Left forelimb (tissue), 1 donor: ENCODE data around the gene PPP1CA.
A peak's percentile ranks its signal among the peaks of the same experiment; 100 is the strongest.
"Not testable (repeated sequence)": the region's sequence is repeated elsewhere in the genome, so short reads cannot be mapped to it uniquely, and the experiment has no call there.

Experiments
- DNase-seq: peaks from one replicate; pipeline ENCODE4 v3.0.0-alpha.2; 2018; ENCODE audit warnings: low spot score

Gene PPP1CA

DNA sequence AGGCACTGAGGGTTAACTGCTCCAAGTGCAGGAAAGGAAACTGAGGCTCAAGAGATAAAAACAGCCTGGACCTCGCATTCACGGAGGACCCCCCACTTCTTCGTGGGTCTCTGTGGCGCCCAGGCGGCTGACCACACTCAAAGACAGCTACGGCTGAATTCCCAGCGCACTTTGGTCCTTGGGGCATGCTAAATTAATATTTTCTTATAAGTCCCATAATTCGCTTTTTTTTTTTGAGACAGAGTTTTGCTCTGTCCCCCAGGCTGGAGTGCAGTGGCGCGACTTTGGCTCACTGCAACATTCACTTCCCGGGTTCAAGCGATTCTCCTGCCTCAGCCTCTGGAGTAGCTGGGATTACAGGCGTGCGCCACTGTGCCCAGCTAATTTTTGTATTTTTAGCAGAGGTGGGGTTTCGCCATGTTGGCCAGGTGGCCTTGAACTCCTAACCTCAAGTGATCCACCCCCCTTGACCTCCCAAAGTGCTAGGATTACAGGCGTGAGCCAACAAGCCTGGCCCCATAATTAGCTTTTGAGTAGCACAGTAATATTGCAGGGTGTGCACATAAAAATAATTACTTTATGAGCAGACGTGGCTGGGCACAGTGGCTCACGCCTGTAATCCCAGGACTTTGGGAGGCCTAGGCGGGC, 658 bp upstream of the PPP1CA start:
- DNase-seq: not testable (repeated sequence)

DNA sequence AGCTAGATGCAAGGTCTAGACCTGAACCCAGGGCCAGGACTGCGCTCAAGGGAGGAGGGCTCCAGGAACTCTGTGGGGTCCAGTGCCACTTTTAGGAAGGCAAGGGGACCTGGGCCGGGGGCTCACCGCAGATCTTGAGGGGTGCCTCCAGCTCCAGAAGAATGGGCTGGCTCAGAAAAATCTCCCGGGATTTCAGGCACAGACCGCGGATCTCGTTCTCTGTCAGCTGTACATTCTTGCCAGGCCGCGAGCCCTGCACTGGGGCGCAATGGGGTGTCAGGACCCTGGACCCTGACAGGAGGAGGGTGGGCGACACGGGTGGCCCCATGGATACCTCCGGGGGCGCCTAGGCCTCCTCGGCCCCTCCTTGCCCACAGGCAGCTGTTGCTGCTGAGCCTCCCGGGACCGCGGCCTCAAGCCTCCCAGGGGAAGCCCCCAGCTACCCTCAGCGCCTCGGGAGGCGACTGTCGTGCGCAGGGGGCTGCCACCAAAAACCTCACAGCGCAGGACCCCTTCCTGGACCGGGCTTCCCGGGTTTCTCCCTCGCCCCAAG, 640 bp downstream of the PPP1CA start:
- DNase-seq: no peak

DNA sequence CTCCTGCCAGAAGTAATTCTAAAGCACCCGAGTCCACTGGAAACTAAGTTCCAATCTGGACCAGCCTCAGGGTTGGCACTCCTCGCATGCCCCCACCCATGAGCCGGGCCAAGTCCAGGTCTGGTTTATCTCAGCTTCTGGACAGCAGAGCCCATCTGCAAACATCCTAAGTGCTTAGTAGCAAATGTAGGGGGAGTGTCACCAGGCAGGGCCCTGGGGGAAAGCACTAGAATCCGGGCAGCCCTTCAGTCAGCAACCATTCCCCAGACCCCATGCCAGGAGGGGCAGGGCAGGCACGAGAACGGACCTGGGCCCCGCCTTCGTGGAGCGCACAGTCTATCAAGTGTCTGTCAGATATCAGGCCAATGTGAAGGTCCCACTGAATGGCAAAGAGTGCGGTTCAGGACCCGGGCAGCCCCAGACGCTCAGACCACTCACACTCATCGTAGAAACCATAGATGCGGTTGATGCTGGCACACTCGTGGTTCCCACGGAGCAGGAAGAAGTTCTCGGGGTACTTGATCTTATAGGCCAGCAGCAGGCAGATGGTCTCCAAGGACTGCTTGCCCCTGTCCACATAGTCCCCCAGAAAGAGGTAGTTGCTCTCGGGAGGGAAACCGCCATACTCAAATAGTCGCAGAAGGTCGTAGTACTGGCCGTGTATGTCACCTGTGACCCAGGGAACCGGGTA, 1.3 kb downstream of the PPP1CA start:
- DNase-seq: no peak

DNA sequence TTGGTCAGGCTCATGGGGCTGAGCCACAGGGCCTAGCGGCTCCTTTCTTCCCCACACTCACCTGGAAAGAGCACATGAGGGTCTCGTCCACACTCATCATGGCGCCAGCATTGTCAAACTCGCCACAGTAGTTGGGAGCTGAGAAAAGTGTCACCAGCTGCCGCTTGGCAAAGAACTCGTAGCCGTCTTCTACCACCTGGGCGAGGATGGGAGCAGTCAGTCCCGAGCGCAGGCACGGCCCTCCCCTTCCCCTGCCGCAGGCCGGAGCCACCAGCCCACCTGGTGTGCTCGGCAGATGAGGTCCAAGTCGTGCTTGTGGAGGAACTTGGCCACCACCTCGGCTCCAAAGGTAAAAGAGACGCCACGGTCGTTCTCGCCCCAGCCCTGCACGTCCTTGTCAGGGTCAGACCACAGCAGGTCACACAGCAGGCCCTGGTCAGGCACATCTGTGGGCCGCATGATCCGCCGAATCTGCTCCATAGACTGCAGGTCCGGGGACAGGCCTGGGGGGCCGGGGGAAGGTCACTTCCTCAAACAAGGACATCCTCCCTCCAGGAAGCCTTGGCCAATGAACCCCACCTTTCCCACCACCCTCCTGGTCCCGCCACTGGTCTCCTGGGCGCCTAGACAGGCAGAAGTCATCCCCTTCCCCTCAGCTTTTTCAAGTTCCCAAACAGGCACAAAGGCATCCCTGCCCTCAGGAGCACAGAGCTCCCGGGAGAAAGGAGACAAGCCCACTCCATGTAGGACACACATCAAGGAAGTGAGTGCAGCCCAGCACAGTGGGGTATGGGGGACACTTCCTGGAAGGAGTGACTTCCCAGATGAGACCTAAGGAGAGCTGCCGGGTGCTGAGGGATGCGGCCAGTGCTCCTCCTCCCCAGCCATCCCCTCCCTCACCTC, 2.7 kb downstream of the PPP1CA start:
- DNase-seq: no peak

DNA sequence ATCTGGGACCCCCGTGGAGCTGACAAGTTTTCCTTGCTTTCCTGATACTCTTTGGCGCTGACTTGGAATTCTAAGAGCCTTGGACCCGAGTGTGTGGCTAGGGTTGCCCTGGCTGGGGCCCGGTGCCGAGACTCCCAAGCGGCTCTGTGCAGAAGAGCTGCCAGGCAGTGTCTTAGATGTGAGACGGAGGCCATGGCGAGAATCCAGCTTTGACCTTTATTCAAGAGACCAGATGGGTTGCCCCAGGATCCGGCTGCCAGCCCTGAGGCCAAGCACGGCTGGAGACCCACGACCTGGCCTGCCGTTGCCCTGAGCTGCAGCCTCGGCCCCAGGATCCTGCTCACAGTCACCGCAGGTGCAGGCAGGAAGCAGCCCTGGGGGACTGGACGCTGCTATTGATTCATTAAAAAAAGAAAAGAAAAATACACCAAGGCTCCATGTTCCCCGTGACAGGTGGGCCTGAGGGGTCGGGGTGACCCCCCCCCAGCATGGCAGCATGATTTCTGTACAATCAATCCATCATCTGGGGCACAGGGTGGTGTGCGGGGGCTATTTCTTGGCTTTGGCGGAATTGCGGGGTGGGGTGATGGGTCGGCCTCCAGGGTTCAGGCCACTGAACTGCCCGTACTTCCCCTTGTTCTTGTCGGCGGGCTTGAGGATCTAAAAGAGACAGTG, 3.5 kb downstream of the PPP1CA start:
- DNase-seq: no peak

DNA sequence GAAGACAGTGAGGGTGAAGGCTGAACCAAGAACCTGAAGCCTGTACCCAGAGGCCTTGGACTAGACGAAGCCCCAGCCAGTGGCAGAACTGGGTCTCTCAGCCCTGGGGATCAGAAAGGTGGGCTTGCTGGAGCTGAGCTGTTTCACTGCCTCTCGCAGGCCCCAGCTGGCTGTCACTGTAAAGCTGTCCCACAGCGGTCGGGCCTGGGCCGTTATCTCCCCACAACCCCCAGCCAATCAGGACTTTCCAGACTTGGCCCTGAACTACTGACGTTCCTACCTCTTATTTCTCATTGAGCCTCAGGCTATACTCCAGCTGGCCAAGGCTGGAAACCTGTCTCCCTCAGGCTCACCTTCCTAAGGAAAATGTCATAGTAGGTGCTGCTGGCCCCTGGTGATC, 4.1 kb downstream of the PPP1CA start:
- no peak for DNase-seq

DNA sequence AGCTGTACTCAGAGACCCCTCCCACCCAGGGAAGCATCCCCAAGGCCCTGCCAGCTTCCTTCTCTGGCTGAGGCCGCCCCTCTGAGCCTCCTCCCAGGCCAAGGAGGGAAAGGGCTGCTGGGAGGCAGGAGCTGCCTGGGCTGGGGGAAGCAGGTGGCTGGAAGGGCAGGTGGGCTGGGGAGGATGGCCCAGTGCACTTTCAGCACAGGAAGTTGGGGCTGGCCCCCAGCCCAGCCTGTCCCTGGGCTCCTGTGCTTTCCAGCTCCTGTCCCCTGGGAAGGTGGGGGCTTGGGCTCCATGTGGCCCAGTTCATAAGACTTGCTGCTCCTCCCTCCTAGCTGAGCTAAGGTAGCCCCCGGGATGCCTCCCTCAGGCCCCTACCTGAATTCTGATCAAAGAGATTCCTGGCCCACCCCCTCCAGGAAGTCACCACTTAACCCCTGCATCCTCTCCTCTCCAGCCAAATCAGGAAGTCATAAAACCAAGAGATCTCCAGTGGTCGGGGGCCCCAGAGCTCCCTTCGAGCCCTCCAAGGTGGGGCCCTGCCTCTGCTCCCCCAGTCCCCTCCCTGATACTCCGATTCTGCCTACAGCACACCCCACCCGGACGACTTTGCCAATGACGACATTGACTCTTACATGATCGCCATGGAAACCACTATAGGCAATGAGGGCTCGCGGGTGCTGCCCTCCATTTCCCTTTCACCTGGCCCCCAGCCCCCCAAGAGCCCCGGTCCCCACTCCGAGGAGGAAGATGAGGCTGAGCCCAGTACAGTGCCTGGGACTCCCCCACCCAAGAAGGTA, 4.9 kb downstream of the PPP1CA start:
- no peak for DNase-seq

DNA sequence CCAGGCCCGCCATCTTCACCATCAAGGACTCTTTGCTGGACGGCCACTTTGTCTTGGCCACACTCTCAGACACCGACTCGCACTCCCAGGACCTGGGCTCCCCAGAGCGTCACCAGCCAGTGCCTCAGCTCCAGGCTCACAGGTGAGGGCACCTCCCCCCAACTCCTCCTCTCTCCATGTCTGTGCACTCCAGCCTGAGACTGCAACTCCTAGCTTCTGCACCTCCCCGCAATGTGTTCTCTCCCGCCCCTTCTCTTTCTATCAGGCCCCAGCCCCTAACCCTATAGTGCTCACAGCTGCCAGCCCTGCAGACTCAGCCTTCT, 5.4 kb downstream of the PPP1CA start:
- no peak for DNase-seq

DNA sequence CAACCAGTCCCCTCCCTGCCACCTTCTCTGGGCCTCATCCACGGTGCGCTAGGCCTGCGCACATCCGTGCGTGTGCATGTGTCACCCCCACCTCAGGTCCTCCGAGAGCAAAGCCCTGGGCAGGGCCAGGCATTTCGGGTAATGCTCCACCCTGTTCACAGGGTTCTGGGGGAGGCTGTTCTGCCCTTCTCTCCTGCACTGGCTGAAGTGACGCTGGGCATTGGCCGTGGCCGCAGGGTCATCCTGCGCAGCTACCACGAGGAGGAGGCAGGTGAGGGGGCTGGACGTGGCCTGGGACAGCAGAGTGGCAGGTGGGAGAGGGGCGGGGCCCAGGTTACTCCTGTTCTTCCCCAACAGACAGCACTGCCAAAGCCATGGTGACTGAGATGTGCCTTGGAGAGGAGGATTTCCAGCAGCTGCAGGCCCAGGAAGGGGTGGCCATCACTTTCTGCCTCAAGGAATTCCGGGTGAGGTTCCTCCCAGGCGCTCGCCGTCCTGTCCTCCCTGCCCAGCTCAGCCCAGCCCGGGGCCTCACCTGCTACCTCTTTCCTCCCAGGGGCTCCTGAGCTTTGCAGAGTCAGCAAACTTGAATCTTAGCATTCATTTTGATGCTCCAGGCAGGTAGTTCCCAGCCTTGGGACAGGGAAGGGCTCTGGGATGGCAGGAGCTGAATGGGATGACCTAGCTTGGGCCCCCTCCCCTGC, 6.0 kb downstream of the PPP1CA start:
- no peak for DNase-seq

DNA sequence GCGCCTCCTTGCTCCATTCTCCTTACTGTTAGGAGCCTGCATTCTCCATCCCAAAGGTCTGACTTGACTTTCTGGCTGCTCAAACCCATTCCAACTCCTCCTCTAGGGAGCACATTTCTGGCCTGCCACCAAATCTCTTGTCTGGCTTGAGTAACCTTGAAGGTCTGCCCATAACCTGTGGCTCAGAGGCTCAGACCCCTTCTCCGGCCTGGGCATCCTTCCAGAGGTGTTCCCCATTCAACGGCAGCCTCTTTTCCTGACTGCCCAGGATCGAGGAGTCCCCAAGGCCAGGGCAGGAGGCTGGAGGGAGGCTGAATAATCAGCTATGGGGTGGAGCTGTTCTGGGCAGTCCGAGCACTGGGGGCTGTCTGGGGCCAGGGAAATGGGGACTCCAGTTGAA, 7.7 kb downstream of the PPP1CA start:
- DNase-seq: no peak

DNA sequence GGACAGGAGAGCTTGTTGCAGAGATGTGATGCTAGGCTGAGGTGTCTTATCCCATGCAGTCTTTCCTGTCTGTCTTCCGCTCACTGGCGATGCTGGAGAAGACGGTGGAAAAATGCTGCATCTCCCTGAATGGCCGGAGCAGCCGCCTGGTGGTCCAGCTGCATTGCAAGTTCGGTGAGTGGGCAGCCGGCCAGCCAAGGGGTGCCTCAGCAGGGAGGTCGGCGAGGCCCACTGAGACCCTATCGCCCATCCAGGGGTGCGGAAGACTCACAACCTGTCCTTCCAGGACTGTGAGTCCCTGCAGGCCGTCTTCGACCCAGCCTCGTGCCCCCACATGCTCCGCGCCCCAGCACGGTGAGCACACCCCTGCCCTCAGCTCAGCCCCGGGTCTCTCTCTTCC, 8.2 kb downstream of the PPP1CA start:
- no peak for DNase-seq

DNA sequence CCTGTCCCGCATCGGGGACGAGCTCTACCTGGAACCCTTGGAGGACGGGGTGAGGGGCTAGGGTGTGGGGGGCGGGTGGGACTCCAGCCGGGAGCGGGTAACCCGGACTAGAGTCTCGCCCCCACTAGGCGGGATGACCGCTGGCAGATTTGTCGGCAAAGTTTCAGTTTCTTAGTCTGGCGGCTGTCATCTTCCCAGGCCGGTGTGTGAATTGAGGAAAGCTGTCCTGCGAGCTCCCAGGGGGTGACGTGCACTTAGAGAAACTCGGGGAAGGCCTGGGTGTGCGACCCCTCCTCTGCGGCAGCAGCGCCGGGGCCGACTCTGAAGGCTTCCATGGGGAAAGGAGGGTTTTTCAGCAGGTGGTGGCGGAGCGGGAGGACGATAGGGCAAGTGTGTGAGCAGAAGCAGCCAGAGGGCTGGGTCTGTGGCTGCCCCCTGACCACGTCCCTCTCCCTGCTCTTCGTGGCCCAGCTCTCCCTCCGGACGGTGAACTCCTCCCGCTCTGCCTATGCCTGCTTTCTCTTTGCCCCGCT, 9.4 kb downstream of the PPP1CA start:
- no peak for DNase-seq

DNA sequence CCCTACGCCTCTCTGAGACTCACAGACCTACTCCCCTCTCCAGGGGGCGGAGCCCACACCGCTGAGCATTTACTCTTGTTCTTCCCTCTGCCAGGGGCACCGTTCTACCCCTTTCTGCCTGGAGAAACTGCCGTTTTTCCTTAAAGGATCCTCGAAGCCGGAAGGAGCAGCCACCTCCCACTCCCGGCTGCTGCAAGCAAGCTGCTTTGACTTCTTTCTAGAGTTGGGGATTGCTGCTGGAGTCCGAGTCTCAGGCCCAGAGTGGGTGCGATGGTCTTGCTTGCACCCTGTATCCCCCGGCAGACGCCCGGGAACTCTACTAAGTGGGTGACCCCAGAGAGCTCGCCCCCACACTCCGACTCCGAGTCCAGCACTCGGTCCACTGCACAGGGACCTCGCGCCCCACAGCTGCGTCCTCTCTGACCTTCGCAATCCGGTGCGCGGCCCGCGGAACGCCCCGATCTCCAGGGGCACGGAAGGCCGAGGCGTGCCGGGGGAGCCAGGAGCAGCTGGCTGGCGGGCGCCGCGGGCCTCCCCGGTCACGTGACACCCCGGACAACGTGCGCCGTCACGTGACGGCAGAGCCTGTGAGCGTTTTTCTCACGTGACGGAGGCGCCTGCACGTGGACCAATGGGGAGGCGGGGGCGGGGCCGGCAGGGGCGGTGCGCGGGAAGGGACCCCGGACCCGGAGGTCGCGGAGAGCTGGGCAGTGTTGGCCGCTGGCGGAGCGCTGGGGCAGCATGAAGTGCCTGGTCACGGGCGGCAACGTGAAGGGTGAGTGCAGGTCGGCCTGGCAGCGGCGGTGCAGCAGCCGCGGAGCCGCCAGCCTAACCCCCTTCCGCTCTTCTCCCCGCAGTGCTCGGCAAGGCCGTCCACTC, 10.1 kb downstream of the PPP1CA start, which contains the start of gene RAD9A:
Gene RAD9A, plus strand, starts transcription at position 683 of the 879 bp plus-strand sequence. Its CDS starts 59 bp downstream, at position 742.
- peak; percentile 94 for DNase-seq

DNA sequence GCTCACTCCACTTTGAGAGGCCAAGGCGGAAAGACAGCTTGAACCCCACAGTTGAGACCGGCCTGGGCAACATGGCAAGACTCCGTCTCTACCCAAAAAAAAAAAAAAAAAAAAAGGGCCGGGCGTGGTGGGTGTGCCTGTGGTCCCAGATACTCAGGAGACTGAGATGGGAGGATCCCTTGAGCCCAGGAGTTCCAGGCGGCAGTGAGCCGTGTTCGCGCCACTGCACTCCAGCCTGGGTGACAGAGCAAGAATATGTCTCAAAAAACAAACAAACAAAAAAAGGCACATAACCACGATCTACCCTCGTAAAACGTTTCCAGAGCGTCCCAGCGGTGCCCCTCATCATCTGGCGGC, 10.7 kb downstream of the PPP1CA start:
- DNase-seq: no peak

DNA sequence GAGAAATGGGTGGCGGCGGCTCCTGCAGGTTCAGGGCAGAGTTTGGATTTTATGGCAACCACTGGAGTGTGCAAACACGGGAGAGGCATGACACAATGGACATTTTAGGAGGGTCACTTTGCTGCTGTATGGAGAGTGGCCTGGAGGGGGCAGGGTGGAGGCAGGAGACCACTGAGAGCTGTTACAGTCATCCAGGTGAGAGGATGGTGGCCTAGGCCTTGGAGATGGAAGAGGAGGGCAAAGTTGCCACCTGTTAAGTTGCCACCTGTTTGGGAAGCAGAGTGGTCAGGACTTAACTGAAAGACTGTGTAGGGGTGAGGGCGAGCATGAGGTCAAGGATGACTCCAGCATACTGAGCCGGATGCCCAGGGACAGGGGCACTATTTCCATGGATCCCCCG, 12.2 kb downstream of the PPP1CA start:
- no peak for DNase-seq

DNA sequence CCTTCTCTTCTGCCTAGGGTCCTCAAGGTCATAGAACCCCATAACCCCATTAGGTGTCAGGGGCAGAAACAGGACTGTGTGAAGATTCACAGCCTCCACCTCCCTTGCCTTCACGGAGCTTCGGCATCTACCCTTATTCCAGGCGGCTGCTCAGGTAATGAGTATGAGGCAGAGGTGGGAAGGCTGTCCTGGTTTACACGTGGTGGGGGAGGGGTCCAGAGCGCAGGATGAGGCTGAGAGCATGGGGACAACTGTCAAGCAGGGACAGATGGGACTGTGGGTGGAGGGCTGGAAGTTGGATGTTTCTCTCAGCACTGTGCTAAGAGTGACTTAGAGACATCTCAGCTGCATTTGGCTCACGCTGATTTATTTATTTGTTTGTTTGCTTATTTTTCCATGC, 14.1 kb downstream of the PPP1CA start:
- DNase-seq: no peak

DNA sequence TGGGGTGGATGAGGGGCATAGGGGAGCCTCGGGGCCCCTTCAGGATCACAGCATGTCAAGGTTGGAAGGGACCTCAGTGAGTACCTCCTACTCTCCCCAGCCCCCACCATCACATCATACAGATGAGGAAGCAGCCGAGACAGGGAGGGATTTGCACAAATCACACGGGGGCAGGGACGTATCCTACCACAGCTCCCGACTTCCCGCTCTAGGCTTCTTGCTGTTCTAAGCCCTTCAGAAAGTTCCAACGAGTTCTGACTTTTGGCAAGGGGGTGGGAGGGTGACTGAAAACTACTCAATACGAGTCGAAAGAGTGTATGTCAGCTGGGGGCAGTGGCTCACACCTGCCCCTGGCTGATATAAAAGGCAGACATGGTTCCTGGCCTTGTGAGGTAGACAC, 14.6 kb downstream of the PPP1CA start:
- no peak for DNase-seq

DNA sequence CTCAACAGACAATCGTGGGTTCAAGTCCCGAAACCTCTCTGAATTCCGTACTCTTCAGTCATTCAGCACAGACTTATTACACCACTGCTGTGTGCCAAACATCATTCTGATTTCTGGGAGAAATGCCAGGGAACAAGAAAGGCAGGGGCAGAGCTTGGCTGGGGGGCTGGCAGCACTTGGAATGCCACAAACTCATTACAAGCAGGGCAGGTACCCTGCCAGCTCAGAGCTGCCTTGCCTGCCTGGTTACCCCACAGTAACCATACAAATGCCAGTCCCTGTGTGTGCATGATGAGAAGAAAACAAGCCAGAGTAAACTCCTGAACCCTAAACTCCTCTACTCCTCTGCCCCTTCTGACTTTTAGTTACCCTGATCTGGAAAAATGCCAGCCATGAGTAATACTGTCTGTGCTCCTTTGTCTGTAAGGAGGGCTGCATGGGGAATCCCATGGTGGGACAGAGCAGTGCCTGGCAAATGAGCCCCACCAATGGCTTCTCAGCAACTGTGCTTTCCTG, 16.7 kb downstream of the PPP1CA start:
- no peak for DNase-seq
